Gastroesophageal sphincter (tissue), 4 donors: Measurements from ENCODE around the gene PGM2L1. TPM values are rescaled to one million over a fixed set of nuclear protein-coding genes. Genes with fewer than 3 reads are reported as not detected.
A peak's percentile ranks its signal among the peaks of the same experiment; 100 is the strongest.

Source experiments
- ATAC-seq: fragments of 150-250 bp; one replicate; pipeline ENCODE4 v1.9.1; 2016; ENCODE audit warnings: mild to moderate bottlenecking, moderate library complexity
- H3K27ac ChIP-seq, 4 donors: fragments of 200-600 bp; sonication (generic) in 3 of 4; 1 replicate in 3 of 4; 2 replicates in 1 of 4; pipeline ENCODE4 v1.5.1; 2016 to 2019
- H3K27me3 ChIP-seq: fragments of 200-600 bp; sonication (generic); one replicate; pipeline ENCODE4 v1.5.1; 2019
- H3K36me3 ChIP-seq, 2 donors: fragments of 200-600 bp; sonication (generic); one replicate each; pipeline ENCODE4 v1.5.1; 2019; ENCODE audit warnings: control low read depth in 1 of 2
- H3K4me1 ChIP-seq, 3 donors: fragments of 200-600 bp; sonication (generic); 1 replicate in 2 of 3; 2 replicates in 1 of 3; pipeline ENCODE4 v1.5.1; 2016 to 2019; ENCODE audit warnings: control low read depth in 2 of 3
- H3K4me3 ChIP-seq, 2 donors: fragments of 200-600 bp; sonication (generic); one replicate each; pipeline ENCODE4 v1.5.1; 2019; ENCODE audit warnings: mild to moderate bottlenecking in 1 of 2, moderate library complexity in 1 of 2
- H3K9me3 ChIP-seq, 3 donors: fragments of 200-600 bp; sonication (generic); one replicate each; pipeline ENCODE4 v1.5.1; 2017 to 2019; ENCODE audit warnings: control low read depth in 2 of 3
- EP300 ChIP-seq: sonication (generic); formaldehyde crosslinking; IDR thresholded peaks from one replicate; pipeline ENCODE4 v1.6.1; 2017; ENCODE audit warnings: antibody characterized with exemption, mild to moderate bottlenecking
- POLR2A ChIP-seq, 2 donors: fragments of 450-650 bp; IDR thresholded peaks; one replicate each; pipeline ENCODE4 v1.6.1; 2017; ENCODE audit warnings: antibody characterized with exemption in 2 of 2, mild to moderate bottlenecking in 2 of 2, moderate library complexity in 1 of 2
- POLR2AphosphoS5 ChIP-seq: sonication (generic); formaldehyde crosslinking; IDR thresholded peaks from one replicate; pipeline ENCODE4 v1.6.1; 2017; ENCODE audit warnings: antibody characterized with exemption
- WGBS, 2 donors: methylation state at CpG; one replicate each; pipeline ENCODE4 v1.1.5; 2018; ENCODE audit warnings: low coverage in 1 of 2; 5-methylcytosine and 5-hydroxymethylcytosine counted together
- total RNA-seq, 4 donors: library from RNA; depleted of rRNA; stranded (reverse); fragments of >200 nt; gene quantifications; one replicate each; pipeline ENCODE4 v1.1.0, GENCODE V29; 2016
- TF ChIP-seq, protein P1 (sequence below), 4 experiments: fragments of 200-600 bp in 2 of 4; fragments of 450-650 bp in 2 of 4; sonication (generic) in 1 of 4; IDR thresholded peaks; one replicate each; pipeline ENCODE4 v1.5.1; 2017 to 2019; ENCODE audit warnings: antibody characterized with exemption in 4 of 4, mild to moderate bottlenecking in 2 of 4, moderate library complexity in 2 of 4

The PGM2L1 gene
- total RNA-seq, 4 donors from 2014 or later, result 1.2 to 7.8 (median 4.9) TPM

DNA sequence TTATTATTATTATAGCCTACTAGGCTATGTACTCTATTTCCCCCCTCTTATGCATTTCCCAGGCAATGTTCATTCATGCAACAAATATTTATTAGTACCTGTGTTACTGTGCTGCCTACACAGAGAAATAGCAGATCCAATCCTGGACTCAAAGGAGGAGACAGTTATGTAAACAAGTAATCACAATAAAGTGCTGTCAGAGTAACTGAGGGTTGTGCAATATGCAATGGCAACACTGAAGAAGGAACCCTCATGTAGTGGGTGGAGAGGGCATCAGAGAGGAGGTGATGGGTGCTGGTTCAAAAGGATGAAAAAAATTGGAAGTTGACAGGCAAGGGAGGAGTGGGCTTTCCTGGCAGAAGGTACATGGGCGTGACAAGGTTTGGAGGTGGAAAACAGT, 85.9 kb downstream of the PGM2L1 start:
- ATAC-seq, result no peak
- 85 to 92% methylated on average over 1 of the region's 1 CpG for WGBS, 2 donors

DNA sequence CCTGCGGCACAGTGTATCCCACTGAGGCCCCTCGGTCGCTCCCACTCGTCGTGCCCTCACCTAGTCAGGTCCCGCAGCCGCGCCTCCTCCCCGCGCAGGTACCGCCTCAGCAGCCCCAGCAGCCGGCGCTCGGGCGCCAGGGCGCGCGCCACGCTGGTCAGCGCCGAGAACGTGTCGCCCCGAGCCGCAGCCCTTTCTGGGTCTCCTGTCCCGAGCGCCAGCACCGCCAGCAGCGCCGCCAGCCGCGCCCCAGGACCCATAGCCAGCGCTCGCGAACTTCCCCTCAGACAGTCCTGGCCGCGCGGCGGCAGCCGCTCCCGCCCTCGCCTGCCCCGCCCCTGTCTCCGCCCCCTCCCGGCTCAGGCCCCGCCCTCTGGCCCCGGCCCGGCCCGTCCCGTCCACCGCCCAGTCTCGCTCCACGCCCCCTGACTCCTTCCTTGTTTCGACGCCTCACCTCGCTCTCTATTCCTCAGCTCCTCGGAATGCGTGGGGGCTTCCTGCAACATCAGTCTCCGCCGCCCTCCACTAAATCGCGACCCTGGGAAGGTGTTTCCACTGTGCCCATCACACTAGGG, 86.8 kb downstream of the PGM2L1 start, which contains the start of gene P4HA3:
TSS of gene P4HA3 (minus strand) at position 289 of the 575 bp plus-strand sequence. CDS start at position 260, 29 bp downstream.
- Histone ChIP-seq H3K9me3 (peaks cover 0 to 12% (median 0%) of the 10 kb centered on the region in 3 donors), H3K4me1 (peaks cover 0 to 12% (median 0%) of the 10 kb centered on the region in 3 donors), H3K27ac (peak within 1 kb of the TSS in 1 of 4 donors; percentile 57), H3K36me3 (no peaks in the 10 kb centered on the region), H3K4me3 (peak within 1 kb of the TSS; percentile 35 to 60), H3K27me3 (peaks cover 15% of the 10 kb centered on the region)
- TF ChIP-seq, protein P1, sequence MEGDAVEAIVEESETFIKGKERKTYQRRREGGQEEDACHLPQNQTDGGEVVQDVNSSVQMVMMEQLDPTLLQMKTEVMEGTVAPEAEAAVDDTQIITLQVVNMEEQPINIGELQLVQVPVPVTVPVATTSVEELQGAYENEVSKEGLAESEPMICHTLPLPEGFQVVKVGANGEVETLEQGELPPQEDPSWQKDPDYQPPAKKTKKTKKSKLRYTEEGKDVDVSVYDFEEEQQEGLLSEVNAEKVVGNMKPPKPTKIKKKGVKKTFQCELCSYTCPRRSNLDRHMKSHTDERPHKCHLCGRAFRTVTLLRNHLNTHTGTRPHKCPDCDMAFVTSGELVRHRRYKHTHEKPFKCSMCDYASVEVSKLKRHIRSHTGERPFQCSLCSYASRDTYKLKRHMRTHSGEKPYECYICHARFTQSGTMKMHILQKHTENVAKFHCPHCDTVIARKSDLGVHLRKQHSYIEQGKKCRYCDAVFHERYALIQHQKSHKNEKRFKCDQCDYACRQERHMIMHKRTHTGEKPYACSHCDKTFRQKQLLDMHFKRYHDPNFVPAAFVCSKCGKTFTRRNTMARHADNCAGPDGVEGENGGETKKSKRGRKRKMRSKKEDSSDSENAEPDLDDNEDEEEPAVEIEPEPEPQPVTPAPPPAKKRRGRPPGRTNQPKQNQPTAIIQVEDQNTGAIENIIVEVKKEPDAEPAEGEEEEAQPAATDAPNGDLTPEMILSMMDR (IDR thresholded peaks at IDR 0.05), result peak in 1 of 4 experiments; percentile 26
- TF ChIP-seq POLR2A (IDR thresholded peaks at IDR 0.05), result no peak
- ATAC-seq, result peak; percentile 89
- 20% methylated on average over 3 of the region's 62 CpGs; no CpG with 5 or more reads in 1 of the 2 donors for WGBS, 2 donors

More for the DNA sequence above, 85.9 kb downstream of the PGM2L1 start:
- Histone ChIP-seq H3K4me3 (no peak overlapping the region), H3K4me1 (peaks cover 0 to 12% (median 0%) of the 10 kb centered on the region in 3 donors), H3K36me3 (no peaks in the 10 kb centered on the region), H3K27me3 (peaks cover 15% of the 10 kb centered on the region), H3K9me3 (peaks cover 0 to 21% (median 0%) of the 10 kb centered on the region in 3 donors), H3K27ac (no peak overlapping the region)
- no peak for TF ChIP-seq EP300
- TF ChIP-seq POLR2A (IDR thresholded peaks at IDR 0.05), result no peak
- TF ChIP-seq, protein P1 (IDR thresholded peaks at IDR 0.05), result no peak
- no peak for TF ChIP-seq POLR2AphosphoS5

DNA sequence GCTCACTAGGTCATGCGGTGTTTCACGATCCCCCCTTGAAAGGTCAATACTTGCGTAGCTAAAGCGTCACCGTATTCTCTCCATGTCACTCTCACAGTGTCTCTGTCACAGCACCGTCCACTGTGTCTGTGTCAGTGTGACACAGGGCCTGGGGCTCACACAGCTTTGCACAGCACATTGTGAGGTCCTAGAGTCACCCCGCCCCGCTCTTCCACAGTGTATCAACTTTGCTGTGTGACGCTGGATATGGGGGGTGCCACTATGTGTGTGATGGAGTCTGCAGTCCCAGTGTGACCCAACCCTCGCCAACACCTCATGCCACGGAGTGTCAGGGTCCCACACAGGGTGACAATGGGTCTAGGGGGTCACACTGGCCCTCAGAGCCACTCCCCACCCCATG, 87.4 kb downstream of the PGM2L1 start:
- peak; percentile 24 for ATAC-seq
- no peaks in the 10 kb centered on the region for H3K36me3 ChIP-seq
- WGBS, 2 donors, result 69 to 92% methylated on average over 6 of the region's 11 CpGs
- peaks cover 15% of the 10 kb centered on the region for H3K27me3 ChIP-seq
- no peak overlapping the region for H3K27ac ChIP-seq
- peak overlapping the region in 1 of 2 donors; percentile 60 for H3K4me3 ChIP-seq
- TF ChIP-seq, protein P1 (IDR thresholded peaks at IDR 0.05), result no peak
- TF ChIP-seq POLR2A (IDR thresholded peaks at IDR 0.05) (no peak), POLR2AphosphoS5 (no peak), EP300 (no peak)
- H3K9me3 ChIP-seq, result peaks cover 0 to 6% (median 0%) of the 10 kb centered on the region in 3 donors
- H3K4me1 ChIP-seq, result peaks cover 0 to 12% (median 0%) of the 10 kb centered on the region in 3 donors

DNA sequence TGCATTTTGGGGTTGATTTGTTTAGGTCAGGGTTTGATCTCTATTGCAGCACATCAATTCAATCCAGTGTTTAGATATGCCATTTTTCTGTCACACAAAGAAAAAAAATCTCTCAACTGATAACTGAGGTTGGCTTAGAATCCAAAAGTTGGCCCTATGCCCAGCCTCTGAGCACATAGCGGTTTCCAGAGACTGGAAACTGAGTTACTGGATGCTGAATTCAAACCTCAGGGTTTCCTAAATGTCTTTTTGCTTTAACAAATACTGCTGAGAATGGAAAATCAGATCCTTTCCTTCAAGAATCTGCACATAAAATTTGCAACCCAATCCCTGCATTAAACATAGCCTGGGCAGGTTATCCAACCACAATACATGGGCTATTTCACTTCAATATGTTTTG, 90.8 kb downstream of the PGM2L1 start:
- no peak for ATAC-seq
- H3K9me3 ChIP-seq, result no peaks in the 10 kb centered on the region
- 7 to 30% methylated on average over 1 of the region's 1 CpG for WGBS, 2 donors
- H3K4me3 ChIP-seq, result no peak overlapping the region
- H3K27ac ChIP-seq, result no peak overlapping the region
- TF ChIP-seq, protein P1 (IDR thresholded peaks at IDR 0.05), result no peak
- TF ChIP-seq POLR2AphosphoS5 (no peak), POLR2A (IDR thresholded peaks at IDR 0.05) (no peak), EP300 (no peak)
- H3K27me3 ChIP-seq, result peaks cover 19% of the 10 kb centered on the region
- H3K36me3 ChIP-seq, result no peaks in the 10 kb centered on the region
- peaks cover 0 to 12% (median 0%) of the 10 kb centered on the region in 3 donors for H3K4me1 ChIP-seq
